ENCODE data around the gene SCAMP4. TPM values are rescaled to one million over a fixed set of nuclear protein-coding genes. Genes with fewer than 3 reads are reported as not detected.

SCAMP4 gene
- total and polyA plus RNA-seq, 2 donors (not counting 1 experiment from before 2014, with no cell fraction given), result 16.9 to 29.7 TPM

DNA sequence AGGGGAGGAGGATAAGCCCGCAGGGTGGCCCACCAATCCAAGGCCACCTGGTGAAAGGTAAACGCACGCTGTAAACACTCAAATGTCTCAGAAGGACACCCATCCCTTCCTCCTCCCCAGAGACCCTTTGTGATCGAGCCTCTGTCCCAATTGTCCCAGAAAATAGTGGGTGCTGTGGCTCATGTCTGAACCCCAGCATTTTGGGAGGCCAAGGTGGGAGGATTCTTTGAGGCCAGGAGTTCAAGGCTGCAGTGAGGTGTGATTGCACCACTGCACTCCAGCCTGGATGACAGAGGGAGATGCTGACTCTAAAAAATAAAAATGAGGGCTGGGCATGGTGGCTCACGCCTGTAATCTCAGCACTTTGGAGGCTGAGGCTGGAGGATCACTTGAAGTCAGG, 16.8 kb upstream of the SCAMP4 start:
- no peak overlapping the region for H3K9ac ChIP-seq (ENCODE audit: insufficient read depth, low read length)
- no peak for TF ChIP-seq EZH2 (IDR thresholded peaks at IDR 0.05; ENCODE audit: low read length, missing control alignments)
- TF ChIP-seq, protein P1, sequence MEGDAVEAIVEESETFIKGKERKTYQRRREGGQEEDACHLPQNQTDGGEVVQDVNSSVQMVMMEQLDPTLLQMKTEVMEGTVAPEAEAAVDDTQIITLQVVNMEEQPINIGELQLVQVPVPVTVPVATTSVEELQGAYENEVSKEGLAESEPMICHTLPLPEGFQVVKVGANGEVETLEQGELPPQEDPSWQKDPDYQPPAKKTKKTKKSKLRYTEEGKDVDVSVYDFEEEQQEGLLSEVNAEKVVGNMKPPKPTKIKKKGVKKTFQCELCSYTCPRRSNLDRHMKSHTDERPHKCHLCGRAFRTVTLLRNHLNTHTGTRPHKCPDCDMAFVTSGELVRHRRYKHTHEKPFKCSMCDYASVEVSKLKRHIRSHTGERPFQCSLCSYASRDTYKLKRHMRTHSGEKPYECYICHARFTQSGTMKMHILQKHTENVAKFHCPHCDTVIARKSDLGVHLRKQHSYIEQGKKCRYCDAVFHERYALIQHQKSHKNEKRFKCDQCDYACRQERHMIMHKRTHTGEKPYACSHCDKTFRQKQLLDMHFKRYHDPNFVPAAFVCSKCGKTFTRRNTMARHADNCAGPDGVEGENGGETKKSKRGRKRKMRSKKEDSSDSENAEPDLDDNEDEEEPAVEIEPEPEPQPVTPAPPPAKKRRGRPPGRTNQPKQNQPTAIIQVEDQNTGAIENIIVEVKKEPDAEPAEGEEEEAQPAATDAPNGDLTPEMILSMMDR (conservative IDR thresholded peaks at IDR 0.05 in 1 of 2, IDR thresholded peaks at IDR 0.05 in 1 of 2; ENCODE audit: low read depth in 1 of 2, low read length in 2 of 2), result no peak
- H3K36me3 ChIP-seq (ENCODE audit: control insufficient read depth, insufficient read depth, low read length), result no peaks in the 10 kb centered on the region
- peaks cover 17% of the 10 kb centered on the region for H3K79me2 ChIP-seq (ENCODE audit: control insufficient read depth, insufficient read depth, low read length)
- no peaks in the 10 kb centered on the region for H3K9me3 ChIP-seq (ENCODE audit: control insufficient read depth, insufficient read depth, low read depth, low read length)
- DNase-seq (ENCODE audit: low read depth in 2 of 2), result no peak
- H4K20me1 ChIP-seq (ENCODE audit: control insufficient read depth, extremely low read depth, insufficient read depth, low read length), result peaks cover 1% of the 10 kb centered on the region
- H3K27ac ChIP-seq (ENCODE audit: insufficient read depth, low read length), result no peak overlapping the region
- H3K27me3 ChIP-seq (ENCODE audit: control insufficient read depth, insufficient read depth, low read length), result no peaks in the 10 kb centered on the region
- no peak overlapping the region for H3K4me3 ChIP-seq (replicated peaks in 1 of 4; ENCODE audit: control extremely low read depth in 1 of 4, insufficient read depth in 1 of 4, low read depth in 3 of 4, low read length in 4 of 4)
- H3K4me2 ChIP-seq (ENCODE audit: extremely low read depth, insufficient read depth, low read length), result no peak overlapping the region
- no peak overlapping the region for H2AFZ ChIP-seq (ENCODE audit: low read length)
- H3K4me1 ChIP-seq (ENCODE audit: control insufficient read depth, extremely low read depth, insufficient read depth, low read length), result peaks cover 5% of the 10 kb centered on the region

DNA sequence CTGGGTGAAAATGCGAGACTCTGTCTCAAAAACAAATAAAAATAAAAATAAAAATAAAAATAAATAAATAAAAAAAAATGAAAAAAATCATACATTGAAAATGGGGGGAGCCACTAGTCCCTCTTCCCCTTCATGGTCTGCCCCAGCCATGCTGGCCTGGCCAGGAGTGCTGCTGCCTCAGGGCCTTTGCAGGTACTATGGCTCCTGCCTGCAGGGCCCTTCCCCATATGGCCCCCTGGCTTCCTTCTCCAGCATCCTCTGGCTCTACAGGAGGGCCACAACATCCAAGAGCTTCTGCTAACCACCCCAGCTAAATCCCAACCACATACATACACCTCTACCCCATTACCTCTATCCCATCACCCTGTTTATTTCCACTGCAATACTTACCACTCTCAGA, 15.3 kb upstream of the SCAMP4 start:
- H3K27ac ChIP-seq (ENCODE audit: insufficient read depth, low read length), result no peak overlapping the region
- no peaks in the 10 kb centered on the region for H3K27me3 ChIP-seq (ENCODE audit: control insufficient read depth, insufficient read depth, low read length)
- no peak for TF ChIP-seq EZH2 (IDR thresholded peaks at IDR 0.05; ENCODE audit: low read length, missing control alignments)
- TF ChIP-seq, protein P1 (conservative IDR thresholded peaks at IDR 0.05 in 1 of 2, IDR thresholded peaks at IDR 0.05 in 1 of 2; ENCODE audit: low read depth in 1 of 2, low read length in 2 of 2), result no peak
- DNase-seq (ENCODE audit: low read depth in 2 of 2), result no peak
- H3K4me2 ChIP-seq (ENCODE audit: extremely low read depth, insufficient read depth, low read length), result no peak overlapping the region
- H3K4me1 ChIP-seq (ENCODE audit: control insufficient read depth, extremely low read depth, insufficient read depth, low read length), result no peaks in the 10 kb centered on the region
- H3K9ac ChIP-seq (ENCODE audit: insufficient read depth, low read length), result no peak overlapping the region
- H3K79me2 ChIP-seq (ENCODE audit: control insufficient read depth, insufficient read depth, low read length), result peaks cover 2% of the 10 kb centered on the region
- H3K9me3 ChIP-seq (ENCODE audit: control insufficient read depth, insufficient read depth, low read depth, low read length), result no peaks in the 10 kb centered on the region
- H3K4me3 ChIP-seq (replicated peaks in 1 of 4; ENCODE audit: control extremely low read depth in 1 of 4, insufficient read depth in 1 of 4, low read depth in 3 of 4, low read length in 4 of 4), result no peak overlapping the region
- H3K36me3 ChIP-seq (ENCODE audit: control insufficient read depth, insufficient read depth, low read length), result no peaks in the 10 kb centered on the region
- H2AFZ ChIP-seq (ENCODE audit: low read length), result no peak overlapping the region
- no peaks in the 10 kb centered on the region for H4K20me1 ChIP-seq (ENCODE audit: control insufficient read depth, extremely low read depth, insufficient read depth, low read length)

DNA sequence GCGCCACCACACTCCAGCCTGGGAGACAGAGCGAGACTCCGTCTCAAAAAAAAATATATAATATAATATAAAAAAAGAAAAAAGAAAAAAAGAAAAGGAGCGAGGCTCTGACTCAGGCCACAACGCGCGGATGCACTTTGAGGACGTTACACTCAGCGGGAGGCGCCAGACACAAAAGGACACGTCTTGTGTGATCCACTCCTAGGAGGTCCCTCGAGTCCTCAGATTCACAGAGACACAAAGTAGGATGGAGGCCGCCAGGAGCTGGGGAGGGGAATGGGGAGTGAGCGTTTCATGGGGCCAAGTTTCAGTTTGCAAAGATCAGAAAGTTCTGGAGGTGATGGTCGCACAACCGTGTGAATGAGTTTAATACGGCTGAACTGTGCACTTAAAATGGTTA, 11.4 kb upstream of the SCAMP4 start:
- Histone ChIP-seq H3K27me3 (ENCODE audit: control insufficient read depth, insufficient read depth, low read length) (no peaks in the 10 kb centered on the region), H3K9ac (ENCODE audit: insufficient read depth, low read length) (no peak overlapping the region), H3K36me3 (ENCODE audit: control insufficient read depth, insufficient read depth, low read length) (no peaks in the 10 kb centered on the region), H3K4me3 (replicated peaks in 1 of 4; ENCODE audit: control extremely low read depth in 1 of 4, insufficient read depth in 1 of 4, low read depth in 3 of 4, low read length in 4 of 4) (no peak overlapping the region), H2AFZ (ENCODE audit: low read length) (no peak overlapping the region), H3K4me1 (ENCODE audit: control insufficient read depth, extremely low read depth, insufficient read depth, low read length) (no peaks in the 10 kb centered on the region), H3K79me2 (ENCODE audit: control insufficient read depth, insufficient read depth, low read length) (no peaks in the 10 kb centered on the region), H4K20me1 (ENCODE audit: control insufficient read depth, extremely low read depth, insufficient read depth, low read length) (no peaks in the 10 kb centered on the region), H3K27ac (ENCODE audit: insufficient read depth, low read length) (no peak overlapping the region), H3K4me2 (ENCODE audit: extremely low read depth, insufficient read depth, low read length) (no peak overlapping the region), H3K9me3 (ENCODE audit: control insufficient read depth, insufficient read depth, low read depth, low read length) (no peaks in the 10 kb centered on the region)
- TF ChIP-seq, protein P1 (conservative IDR thresholded peaks at IDR 0.05 in 1 of 2, IDR thresholded peaks at IDR 0.05 in 1 of 2; ENCODE audit: low read depth in 1 of 2, low read length in 2 of 2), result no peak
- no peak for TF ChIP-seq EZH2 (IDR thresholded peaks at IDR 0.05; ENCODE audit: low read length, missing control alignments)
- no peak for DNase-seq (ENCODE audit: low read depth in 2 of 2)

Data from fibroblast of lung (primary cell).